GM13977 (cell line): ENCODE measurements around the gene THAP10.
A peak's percentile ranks its signal among the peaks of the same experiment; 100 is the strongest.

Experiments
- DNase-seq: peaks from one replicate; pipeline ENCODE4 v3.0.0; 2012; ENCODE audit warnings: low spot score
- CTCF ChIP-seq: IDR thresholded peaks from 2 replicates; pipeline ENCODE4 v1.5.1; 2012; ENCODE audit warnings: mild to moderate bottlenecking, control low read depth; ENCODE audit not compliant: insufficient read depth; ENCODE audit errors: extremely low read depth, missing control alignments
- in situ Hi-C: fragments of 300-500 bp; cut with MboI; formaldehyde crosslinking; loops from one replicate; pipeline ENCODE4 v1.12.0; 2022; ENCODE audit warnings: low sequenced_read_pairs, low pct_unique_long_range_greater_than_20kb, mixed read lengths, inconsistent platforms; ENCODE audit not compliant: unreplicated experiment

Gene THAP10

GRCh38 chr15:70910958-70911357 lies 18.7 kb upstream of the THAP10 start:
- TF ChIP-seq CTCF, result no peak
- no peak for DNase-seq
- in situ Hi-C loops, result no loop called here

GRCh38 chr15:70907784-70908471 lies 15.7 kb upstream of the THAP10 start:
- TF ChIP-seq CTCF, result no peak
- DNase-seq, result no peak
- in situ Hi-C loops, result no loop called here

DNA sequence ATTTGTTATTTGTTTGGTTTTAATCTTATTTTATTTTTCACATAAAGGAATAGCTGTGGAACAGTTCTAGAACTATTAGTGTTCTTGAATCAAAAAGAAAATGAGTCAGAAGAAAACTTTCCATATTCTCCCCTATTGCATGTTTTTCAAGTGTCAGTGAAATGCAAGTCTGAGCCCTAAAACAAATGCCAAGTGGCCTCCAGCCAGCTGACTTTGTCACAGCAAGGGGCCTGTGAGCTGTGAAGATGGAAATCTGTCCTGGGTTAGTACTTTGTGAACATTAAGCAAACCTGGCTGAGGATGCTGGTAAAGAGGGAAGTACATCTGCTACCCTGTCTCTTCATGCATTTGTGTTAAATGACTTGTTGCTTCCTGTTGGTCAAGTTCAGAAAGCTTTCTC lies 14.6 kb upstream of the THAP10 start:
- DNase-seq, result no peak
- in situ Hi-C loops, result no loop called here
- TF ChIP-seq CTCF, result no peak

DNA sequence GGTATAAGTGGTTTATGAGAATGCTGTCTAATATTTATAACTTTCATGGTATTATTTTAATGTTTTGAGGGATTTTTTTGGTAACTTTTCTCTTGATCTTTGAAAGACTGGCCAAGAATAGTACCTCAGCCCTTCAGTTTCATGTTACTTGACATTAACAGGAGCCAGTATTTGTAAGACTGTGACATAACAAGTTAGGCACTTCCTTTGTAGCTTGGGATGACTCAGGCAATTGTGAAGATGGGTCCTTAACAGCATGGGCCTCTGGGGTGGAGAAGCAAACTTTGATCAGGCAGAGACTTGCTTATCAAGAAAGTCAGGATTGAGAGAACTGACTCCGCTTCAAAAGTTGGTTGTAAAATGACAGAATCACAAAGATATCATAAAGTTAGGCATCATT lies 9.9 kb upstream of the THAP10 start:
- no peak for TF ChIP-seq CTCF
- in situ Hi-C loops, result no loop called here
- no peak for DNase-seq

GRCh38 chr15:70892912-70893560 lies 803 bp upstream of the THAP10 start:
- peak; percentile 55 for TF ChIP-seq CTCF
- in situ Hi-C loops, result no loop called here
- DNase-seq, result no peak

DNA sequence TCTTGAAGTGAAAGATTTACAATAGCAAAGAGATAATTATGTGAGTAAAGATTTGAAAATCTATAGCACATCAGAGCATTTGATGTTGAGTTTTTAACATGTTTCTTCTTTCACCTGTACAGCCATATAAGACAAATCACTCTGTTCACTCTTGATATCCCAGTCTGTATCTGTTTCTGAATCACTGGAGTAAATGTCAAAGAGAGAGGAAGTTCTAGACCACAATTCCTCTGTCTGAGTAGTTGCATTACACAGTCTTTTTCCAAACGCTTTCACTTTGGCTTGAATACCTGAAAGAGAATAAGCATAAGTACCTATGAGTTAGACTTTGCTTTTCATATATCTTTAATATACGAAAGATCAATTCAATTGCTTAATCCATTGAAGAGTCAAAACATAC lies 9.9 kb downstream of the THAP10 start:
- TF ChIP-seq CTCF, result no peak
- no peak for DNase-seq
- in situ Hi-C loops, result no loop called here

GRCh38 chr15:70880781-70881180 lies 11.5 kb downstream of the THAP10 start:
- TF ChIP-seq CTCF, result no peak
- DNase-seq, result no peak
- in situ Hi-C loops, result no loop called here
